Stimulated activated CD8-positive, alpha-beta memory T cell treated with anti-CD3 and anti-CD28 coated beads, Interleukin-7, amount 100 ng/mL, for 48 hours (primary cell): ENCODE results near the gene SDK1.

Experiments
- DNase-seq, 2 donors: peaks; one replicate each; pipeline ENCODE4 v3.0.0-alpha.2; 2020; ENCODE audit warnings: low read depth in 1 of 2; ENCODE audit errors: extremely low read depth in 1 of 2

Gene SDK1

GRCh38 chr7:3518546-3518945, 217.5 kb downstream of the SDK1 start:
- no peak for DNase-seq

- DNase-seq = no peak
These were observed 219.2 kb downstream of the SDK1 start for GRCh38 chr7:3520206-3520605.

DNA sequence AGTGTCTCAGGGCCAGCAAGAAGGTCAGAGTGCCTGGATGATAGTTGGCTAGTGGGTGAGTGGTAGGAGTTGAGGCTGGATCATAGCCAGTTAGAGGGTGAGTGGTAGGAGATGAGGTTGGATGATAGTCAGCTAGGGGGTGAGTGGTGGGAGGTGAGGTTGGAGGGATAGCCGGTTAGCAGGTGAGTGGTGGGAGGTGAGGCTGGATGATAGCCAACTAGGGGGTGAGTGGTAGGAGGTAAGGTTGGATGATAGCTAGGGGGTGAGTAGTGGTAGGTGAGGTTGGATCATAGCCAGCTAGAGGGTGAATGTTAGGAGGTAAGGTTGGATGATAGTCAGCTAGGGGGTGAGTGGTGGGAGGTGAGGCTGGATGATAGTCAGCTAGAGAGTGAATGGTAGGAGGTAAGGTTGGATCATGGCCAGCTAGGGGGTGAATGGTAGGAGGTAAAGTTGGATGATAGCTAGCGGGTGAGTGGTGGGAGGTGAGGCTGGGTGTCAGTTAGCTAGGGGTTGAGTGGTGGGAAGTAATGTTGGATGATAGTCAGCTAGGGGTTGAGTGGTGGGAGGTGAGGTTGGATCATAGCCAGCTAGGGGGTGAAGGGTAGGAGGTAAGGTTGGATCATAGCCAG, 226.6 kb downstream of the SDK1 start:
- DNase-seq = no peak

- DNase-seq = no peak
These were observed 232.0 kb downstream of the SDK1 start for GRCh38 chr7:3533040-3533439.

DNA sequence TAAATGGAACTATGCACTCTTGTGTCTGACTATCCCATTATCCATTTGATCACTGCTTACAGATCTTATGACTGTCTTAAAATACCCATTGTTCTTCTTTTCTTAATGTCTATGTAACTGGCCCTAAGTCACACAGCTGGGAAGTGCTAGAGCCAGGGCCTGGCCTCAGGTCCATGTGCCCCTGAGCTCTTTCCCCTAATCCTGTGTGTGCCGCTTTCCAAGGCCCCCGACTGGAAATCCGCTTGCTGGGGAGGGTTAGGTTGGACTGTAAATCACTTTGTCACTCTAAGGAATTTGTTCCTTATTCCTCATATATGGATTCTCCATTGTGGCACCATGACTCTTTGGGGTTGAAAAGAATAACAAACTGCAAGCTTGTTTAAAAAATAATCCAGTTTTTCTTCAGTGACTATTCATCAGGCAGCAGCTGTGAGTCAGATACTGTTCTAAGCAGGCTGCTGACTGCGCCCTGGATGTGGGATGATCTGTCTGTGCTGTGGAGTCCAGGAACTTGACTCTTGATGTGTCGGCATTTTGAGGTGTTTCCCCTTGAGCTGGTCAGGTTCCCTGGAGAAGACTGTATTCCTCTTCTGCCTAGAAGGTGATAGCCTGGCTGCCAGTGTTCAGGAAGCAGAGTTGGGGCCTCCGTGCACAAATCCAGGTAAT, 236.3 kb downstream of the SDK1 start:
- DNase-seq = no peak

GRCh38 chr7:3538041-3538440, 237.0 kb downstream of the SDK1 start:
- no peak for DNase-seq

GRCh38 chr7:3540456-3541220, 239.6 kb downstream of the SDK1 start:
- DNase-seq = no peak

DNA sequence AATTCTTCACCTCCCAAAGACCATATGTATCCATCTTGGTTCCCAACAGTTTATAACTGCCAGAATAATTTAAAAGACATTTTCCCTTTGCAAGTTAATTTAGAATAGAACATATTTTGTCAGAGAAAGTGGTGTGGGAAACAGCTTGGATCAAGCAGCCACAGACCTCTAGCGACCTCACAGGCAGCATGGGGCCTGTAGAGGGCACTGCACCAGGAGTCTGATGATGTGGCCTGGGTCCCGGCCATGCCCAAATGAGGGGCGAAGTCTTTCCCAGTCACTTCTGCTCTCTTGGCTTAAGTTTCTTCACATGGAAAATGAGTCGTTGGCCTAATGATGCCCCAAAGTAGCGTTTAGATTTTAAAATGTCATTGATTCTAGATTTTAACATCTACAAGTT, 243.2 kb downstream of the SDK1 start:
- DNase-seq = no peak

GRCh38 chr7:3548815-3549214, 247.8 kb downstream of the SDK1 start:
- DNase-seq = no peak

DNA sequence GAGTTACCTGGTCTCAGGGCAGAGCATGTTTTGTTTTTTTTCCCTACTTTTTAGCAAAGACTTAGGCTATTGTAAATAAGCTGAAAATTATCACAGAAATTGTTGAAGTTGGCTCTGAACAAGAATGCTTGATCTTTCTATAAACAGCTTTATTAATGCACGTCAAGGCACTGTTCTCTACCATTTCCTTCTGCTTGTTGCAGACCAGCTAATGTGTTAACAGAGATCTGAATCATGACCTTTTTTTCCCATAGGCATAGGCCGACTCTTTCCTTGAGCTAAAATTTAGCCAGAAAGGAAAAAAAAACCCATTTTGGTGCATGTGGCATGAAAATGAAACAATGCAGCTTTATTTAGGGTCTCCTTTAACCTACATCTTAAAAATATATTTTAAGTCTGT, 248.5 kb downstream of the SDK1 start:
- DNase-seq = no peak

GRCh38 chr7:3551536-3551935, 250.5 kb downstream of the SDK1 start:
- DNase-seq = no peak

DNA sequence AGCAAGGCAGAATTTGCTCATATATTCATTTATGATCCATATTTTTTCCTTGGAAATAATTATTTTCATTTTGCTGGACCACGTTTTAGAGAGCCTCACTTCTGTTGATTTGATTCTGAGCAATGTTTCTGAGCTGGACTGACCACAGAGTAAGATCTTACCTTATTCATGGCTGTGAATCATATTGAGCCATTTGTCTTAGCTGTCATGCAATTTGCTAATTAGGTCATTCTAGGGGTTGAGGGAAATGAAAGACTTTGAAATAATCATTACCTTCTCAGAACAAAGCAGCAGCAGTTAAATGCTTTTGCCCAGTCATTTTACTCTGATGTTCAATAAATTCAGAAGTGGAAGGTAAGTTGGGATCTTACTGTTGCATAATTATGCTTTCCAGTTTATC, 251.4 kb downstream of the SDK1 start:
- DNase-seq = no peak

GRCh38 chr7:3558400-3558799, 257.3 kb downstream of the SDK1 start:
- DNase-seq = no peak

GRCh38 chr7:3559278-3559677, 258.2 kb downstream of the SDK1 start:
- DNase-seq = no peak

DNA sequence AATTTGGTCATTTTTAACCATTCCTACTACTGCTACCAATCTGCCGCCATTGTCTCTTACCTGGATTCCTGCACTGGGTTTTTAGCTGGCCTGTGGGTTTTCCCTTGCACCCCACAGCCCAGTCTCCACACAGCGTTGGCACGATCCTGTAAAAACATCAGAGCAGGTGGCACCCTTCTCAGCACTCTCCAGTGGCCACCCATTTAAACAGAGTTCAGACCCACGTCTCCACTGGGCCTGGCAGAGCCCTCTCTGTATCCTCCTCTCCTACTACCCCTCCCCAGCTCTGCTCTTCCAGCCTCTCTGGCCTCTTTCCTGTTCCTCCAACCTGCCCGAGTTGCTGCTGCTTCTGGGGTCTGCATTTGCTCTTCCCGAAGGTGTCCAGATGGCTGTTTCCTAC, 259.4 kb downstream of the SDK1 start:
- DNase-seq = no peak

GRCh38 chr7:3561932-3562331, 260.9 kb downstream of the SDK1 start:
- DNase-seq = no peak

DNA sequence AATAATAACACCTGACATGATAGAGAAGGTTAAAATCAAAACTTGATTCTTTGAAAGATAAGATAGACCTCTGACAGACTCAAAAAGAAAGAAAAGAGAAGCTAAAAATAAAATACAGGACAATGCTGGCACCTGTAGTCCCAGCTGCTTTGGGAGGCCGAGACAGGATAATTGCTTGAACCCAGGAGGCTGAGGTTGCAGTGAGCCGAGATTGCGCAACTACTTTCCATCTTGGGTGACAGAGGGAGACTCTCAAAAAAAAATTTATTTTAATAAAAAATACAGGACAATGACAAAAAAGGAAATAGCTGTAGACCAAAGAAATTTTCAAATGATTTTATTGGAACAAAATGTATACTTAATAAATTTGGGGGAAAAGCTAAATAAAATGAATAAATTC, 263.2 kb downstream of the SDK1 start:
- no peak for DNase-seq

- DNase-seq = no peak
These were observed 267.5 kb downstream of the SDK1 start for GRCh38 chr7:3568516-3568915.

- no peak for DNase-seq
These were observed 268.6 kb downstream of the SDK1 start for GRCh38 chr7:3569643-3570042.

GRCh38 chr7:3573151-3573550, 272.1 kb downstream of the SDK1 start:
- no peak for DNase-seq

DNA sequence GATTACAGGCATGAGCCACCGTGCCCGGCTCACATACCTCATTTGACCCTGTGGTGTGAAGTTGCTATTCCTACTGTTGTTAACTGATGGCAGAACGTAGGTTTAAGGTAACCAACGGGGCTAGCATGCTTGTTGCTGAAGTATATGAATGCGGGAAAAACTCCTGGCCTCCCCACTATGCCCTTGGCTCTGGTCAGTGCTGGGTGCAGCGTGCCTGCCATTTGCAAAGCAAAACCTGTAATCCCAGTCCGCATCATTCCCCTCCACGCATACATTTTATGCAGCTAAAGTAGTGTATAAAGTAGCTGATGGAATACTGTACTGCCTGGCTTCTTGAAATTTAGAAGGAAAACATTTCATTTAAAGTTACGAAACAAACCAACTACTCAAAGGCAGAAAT, 273.3 kb downstream of the SDK1 start:
- no peak for DNase-seq
